Erythroblast (primary cell): ENCODE results near the gene CAPZA2.

Experiments
- GATA1 ChIP-seq: IDR thresholded peaks from 2 replicates; pipeline ENCODE4 v1.6.1; 2011; ENCODE audit warnings: low read depth, mild to moderate bottlenecking, control low read depth, low read length, moderate library complexity
- POLR2A ChIP-seq: IDR thresholded peaks from 2 replicates; pipeline ENCODE4 v1.6.1; 2011; ENCODE audit warnings: mild to moderate bottlenecking, low read length

- no peak for TF ChIP-seq POLR2A
- TF ChIP-seq GATA1: no peak
Observed at GRCh38 chr7:116840256-116840655, 22.1 kb upstream of the CAPZA2 start.
